ENCODE measurements around the gene TNNI2. TPM values are rescaled to one million over a fixed set of nuclear protein-coding genes. Genes with fewer than 3 reads are reported as not detected.
"Not testable (repeated sequence)": the region's sequence is repeated elsewhere in the genome, so short reads cannot be mapped to it uniquely, and the experiment has no call there.

TNNI2 gene
- total RNA-seq, 1 donor from 2014 or later: not detected

- ATAC-seq (no peak), DNase-seq (ENCODE audit: low spot score) (peak; percentile 57)
- intact Hi-C loops (cut with DNase I): no loop called here
Measured at GRCh38 chr11:1878137-1879031, 39.6 kb downstream of the TNNI2 start.

- ATAC-seq: no peak
- intact Hi-C loops (cut with DNase I): no loop called here
- no peak for DNase-seq (ENCODE audit: low spot score)
Measured at GRCh38 chr11:1879342-1879940, 40.7 kb downstream of the TNNI2 start.

- DNase-seq (ENCODE audit: low spot score) (peak; percentile 87), ATAC-seq (peak; percentile 79)
- intact Hi-C loops (cut with DNase I): no loop called here
Measured at GRCh38 chr11:1879941-1880720, 41.4 kb downstream of the TNNI2 start.

DNA sequence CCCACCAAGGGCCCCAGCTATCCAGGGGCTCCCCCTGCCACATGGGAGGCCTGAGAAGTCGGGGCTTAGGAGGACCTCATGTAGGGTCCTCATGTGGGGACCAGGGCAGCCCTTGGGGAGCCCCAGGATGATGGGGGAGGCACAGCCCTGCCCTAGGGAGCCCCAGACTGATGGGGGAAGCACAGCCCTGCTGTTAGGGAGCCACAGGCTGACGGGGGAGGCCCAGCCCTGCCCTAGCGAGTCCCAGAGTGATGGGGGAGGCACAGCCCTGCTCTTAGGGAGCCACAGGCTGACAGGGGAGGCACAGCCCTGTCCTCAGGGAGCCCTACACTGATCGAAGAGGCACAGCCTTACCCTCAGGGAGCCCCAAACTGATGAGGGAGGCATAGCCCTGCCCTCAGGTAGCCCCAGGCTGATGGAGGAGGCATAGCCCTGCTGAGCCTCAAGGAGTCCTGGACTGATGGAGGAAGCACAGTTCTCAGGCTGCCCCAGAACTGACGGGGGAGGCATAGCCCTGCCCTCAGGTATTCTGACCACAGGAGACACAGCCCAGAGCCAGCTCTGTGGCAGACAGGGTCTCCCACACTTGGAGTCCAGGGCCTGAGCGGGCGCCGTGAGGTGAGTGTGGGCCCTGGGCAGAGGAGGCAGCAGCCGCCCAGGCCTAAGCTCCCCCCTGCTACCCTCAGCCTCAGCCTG is 42.1 kb downstream of the TNNI2 start:
- intact Hi-C loops (cut with DNase I): no loop called here
- ATAC-seq (peak; percentile 8), DNase-seq (ENCODE audit: low spot score) (peak; percentile 58)

GRCh38 chr11:1881442-1882264 is 42.9 kb downstream of the TNNI2 start:
- intact Hi-C loops (cut with DNase I): no loop called here
- DNase-seq (ENCODE audit: low spot score): peak; percentile 81
- ATAC-seq: peak; percentile 62

GRCh38 chr11:1882265-1883238 is 43.8 kb downstream of the TNNI2 start:
- ATAC-seq: peak; percentile 84
- intact Hi-C loops (cut with DNase I): no loop called here
- peak; percentile 93 for DNase-seq (ENCODE audit: low spot score)

DNA sequence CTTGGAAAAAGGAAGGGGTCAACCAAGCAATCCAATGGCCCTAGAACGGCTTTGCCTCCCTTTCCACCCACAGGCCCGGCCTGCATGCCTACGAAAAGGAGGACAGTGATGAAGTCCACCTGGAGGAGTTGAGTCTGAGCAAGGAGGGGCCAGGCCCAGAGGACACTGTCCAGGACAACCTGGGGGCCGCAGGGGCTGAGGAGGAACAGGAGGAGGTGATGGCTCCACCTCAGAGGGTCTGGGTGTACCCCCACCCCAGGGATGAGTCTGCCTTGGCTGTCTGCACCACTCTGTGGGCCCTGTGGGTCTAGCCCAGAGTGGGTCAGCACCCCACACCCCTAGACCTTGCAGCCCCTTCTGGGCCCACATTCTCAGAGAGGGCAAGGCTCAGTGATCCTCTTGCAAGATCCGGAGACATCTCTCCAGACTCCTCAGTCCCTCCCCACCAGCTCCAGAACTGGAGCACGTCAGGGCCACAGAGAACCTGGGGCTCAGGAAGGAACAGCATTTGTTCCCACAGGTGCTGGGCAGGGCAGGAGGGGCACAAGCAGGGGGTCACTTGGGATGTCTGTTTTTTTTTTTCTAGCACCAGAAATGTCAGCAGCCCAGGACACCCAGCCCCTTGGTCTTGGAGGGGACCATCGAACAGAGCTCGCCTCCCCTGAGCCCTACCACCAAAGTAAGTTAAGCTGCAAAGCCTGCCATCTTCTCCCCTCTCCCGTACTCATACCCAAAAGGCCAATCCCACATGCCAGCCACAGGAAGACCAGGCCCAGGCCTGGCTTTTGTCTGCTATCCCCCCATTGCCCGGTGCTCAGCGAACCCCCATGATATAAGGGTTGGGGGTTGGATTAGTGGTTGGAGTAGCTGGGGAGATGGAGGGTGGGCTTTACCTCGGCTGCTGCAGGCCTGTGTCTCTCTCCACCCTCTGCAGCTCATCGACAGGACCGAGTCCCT is 44.8 kb downstream of the TNNI2 start:
- intact Hi-C loops (cut with DNase I): no loop called here
- DNase-seq (ENCODE audit: low spot score) (peak; percentile 53), ATAC-seq (no peak)

- ATAC-seq: no peak
- DNase-seq (ENCODE audit: low spot score): peak; percentile 44
- intact Hi-C loops (cut with DNase I): no loop called here
Measured at GRCh38 chr11:1884303-1884700, 45.5 kb downstream of the TNNI2 start.

DNA sequence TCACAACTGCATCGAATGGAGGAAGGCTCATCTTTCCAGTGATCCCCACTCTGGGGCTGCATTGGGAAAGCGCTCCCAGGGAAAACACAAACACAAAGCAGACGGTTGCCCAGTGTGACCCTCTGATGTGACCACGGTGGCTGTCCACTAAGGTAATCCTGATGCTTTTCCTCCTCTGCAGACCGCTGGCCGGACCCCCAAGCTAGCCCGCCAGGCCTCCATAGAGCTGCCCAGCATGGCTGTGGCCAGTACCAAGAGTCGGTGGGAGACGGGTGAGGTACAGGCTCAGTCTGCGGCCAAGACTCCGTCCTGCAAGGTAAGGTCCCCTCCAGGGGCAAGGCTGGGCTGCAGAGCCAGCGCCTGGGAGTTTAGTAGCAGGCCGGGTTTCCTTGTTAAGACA is 47.8 kb downstream of the TNNI2 start:
- ATAC-seq; intact Hi-C loops (cut with DNase I): not testable (repeated sequence)

GRCh38 chr11:1887451-1888346 is 48.9 kb downstream of the TNNI2 start:
- ATAC-seq: no peak
- intact Hi-C loops (cut with DNase I): no loop called here
- DNase-seq (ENCODE audit: low spot score): peak; percentile 53

More for the DNA sequence above, 47.8 kb downstream of the TNNI2 start:
- DNase-seq (ENCODE audit: low spot score): peak; percentile 48

DNA sequence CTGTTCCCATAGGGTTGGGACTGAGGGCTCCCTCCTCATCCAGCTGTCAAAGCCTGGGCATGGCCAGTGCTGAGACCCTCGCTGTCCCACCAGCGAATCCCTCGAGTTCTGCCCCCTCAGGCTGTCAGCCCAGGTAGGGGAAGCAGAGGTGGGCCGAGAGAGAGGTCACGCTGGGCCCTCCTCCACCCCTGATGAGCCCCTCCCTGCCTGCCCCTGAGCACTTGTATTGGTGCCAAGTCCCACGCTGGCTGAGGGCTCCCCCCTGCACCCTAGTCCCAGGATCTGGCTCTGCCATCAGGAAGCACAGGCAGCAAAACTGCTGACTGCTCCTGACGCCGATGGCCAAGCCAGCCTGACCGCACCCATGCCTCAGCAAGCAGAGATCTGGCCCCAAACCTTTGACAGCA is 49.6 kb downstream of the TNNI2 start:
- peak; percentile 53 for DNase-seq (ENCODE audit: low spot score)
- intact Hi-C loops (cut with DNase I): no loop called here
- no peak for ATAC-seq

DNA sequence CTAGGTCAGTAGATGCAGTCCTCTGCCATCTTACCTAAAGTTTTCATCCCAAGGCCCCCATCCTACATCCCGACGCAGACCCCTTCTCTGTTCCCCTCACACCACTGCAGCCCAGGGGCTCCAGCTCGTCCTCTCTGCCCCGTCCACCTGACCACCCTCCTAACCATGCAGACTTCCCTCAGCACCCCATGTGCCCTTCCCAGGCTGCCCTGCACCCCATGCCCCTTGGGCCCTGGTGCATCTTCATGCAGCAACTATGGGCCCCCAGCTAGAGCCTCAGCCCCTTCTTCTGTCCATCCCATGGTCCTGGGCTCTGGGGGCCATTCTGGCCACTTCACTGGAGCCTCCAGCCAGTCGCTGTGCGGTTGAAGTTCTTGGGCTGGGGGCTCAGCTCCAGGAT is 50.0 kb downstream of the TNNI2 start:
- peak; percentile 49 for DNase-seq (ENCODE audit: low spot score)
- intact Hi-C loops (cut with DNase I): no loop called here
- no peak for ATAC-seq

GRCh38 chr11:1889224-1889930 is 50.6 kb downstream of the TNNI2 start:
- DNase-seq (ENCODE audit: low spot score) (peak; percentile 64), ATAC-seq (peak; percentile 22)
- intact Hi-C loops (cut with DNase I): no loop called here

Measured in sciatic nerve (tissue), 2 donors.